Measurements from ENCODE around the gene GPC6. TPM values are rescaled to one million over a fixed set of nuclear protein-coding genes. Genes with fewer than 3 reads are reported as not detected.

GPC6 gene
- total RNA-seq, 1 experiment from 2014 or later, result not detected

DNA sequence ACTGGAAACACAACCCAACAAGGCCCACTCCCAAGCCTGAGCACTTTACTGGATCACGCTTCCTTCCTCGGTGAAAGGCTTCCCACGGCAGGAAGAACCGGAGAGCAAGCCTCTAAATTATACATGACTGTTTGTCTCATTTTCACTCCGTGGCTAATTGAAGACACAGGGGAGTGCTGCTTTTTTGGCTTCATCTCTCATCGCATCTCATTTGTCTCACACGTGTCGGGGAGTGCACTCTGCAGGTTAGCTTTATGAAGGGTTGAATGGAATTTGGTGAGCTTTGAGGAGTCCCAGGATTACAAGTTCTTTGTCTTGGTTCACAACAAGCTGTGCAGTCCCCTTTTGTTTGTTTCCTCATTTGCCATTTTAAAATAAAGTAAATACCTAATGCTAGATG lies 544.6 kb downstream of the GPC6 start:
- no peak for DNase-seq (ENCODE audit: low spot score)

DNA sequence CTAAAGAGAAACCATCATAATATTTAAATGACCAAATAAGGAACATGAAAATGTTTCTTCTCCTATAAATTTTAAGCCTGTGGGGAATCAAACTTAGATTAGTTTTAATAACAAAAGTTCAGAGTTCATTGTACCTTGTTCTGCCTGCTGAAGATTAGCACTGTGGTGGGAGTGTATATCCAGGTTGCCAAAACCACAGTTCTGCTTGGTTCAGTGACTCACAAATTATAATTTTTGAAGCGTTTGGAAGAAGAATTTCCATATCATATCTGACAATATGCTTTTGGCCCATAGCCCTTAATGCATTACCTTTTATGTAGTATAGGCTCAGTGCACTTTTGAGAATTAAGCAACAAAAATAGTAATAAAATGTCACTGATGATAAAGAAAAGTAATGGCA lies 545.2 kb downstream of the GPC6 start:
- DNase-seq (ENCODE audit: low spot score), result no peak

- DNase-seq (ENCODE audit: low spot score), result no peak
Measured at GRCh38 chr13:93774506-93774905, 547.9 kb downstream of the GPC6 start.

DNA sequence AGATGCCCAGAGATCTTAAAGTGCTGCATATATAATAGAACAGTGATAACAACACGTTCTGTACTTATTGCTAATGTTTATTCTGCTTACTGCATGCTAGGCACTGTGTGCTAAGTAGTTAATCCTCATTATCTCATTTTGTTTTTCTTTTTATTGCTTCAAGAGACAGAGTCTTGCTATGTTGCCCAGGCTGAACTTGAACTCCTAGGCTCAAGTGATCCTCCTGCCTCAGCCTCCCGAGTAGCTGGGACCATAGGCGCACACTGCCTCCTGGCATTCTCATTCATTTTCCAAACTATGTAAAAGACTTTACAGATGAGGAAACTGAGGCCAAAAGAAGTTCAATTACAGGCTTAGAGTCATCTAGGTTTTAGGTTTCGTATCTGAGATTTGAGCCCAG lies 548.4 kb downstream of the GPC6 start:
- DNase-seq (ENCODE audit: low spot score), result no peak

DNA sequence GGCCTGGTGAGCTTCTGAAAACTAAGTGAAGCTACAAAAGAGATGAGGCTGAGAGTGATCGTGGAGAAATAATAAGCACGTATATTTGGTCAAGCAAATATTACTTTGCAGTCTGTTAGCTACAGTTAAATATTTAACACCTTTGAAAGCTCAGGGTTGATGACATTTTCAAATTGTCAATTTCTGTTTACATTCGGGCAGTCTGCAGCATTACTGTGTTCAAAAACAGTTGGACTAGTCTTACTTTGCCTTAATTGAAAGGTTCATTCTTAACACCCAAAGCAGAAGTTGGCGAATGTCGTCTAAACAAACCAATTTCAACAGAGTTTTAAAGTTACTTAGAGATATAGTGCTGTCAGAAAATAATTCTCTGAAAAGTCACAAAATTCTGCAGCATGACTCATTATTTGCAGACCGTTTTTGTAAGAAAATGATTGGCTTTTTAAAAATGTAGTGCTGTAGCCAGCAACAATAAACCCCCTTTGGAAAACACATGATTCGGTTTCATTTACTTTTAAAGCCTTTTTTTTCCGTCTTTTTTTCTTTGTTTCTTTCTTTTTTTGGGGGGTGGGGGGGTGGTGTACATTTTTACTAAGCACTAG lies 549.0 kb downstream of the GPC6 start:
- no peak for DNase-seq (ENCODE audit: low spot score)

- DNase-seq (ENCODE audit: low spot score), result no peak
Measured at GRCh38 chr13:93776936-93777335, 550.3 kb downstream of the GPC6 start.

DNA sequence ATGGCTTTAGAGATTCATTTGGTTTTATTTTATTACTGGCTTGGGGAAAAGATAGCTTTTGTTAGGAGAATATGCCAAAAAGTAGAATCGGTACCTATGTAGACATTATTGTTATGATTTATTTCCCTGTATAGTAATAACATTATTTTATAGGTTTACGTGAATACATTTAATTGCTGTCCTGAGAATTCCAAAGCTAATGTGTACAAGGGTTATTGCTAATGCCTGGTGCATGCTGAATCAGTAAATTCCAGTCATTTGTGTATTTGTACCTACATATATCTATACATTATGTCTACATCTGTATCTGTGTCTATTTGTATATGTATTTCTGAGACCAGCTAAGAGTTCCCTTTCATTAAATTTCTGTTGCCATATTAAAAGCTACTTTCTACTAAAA lies 550.9 kb downstream of the GPC6 start:
- DNase-seq (ENCODE audit: low spot score), result no peak

DNA sequence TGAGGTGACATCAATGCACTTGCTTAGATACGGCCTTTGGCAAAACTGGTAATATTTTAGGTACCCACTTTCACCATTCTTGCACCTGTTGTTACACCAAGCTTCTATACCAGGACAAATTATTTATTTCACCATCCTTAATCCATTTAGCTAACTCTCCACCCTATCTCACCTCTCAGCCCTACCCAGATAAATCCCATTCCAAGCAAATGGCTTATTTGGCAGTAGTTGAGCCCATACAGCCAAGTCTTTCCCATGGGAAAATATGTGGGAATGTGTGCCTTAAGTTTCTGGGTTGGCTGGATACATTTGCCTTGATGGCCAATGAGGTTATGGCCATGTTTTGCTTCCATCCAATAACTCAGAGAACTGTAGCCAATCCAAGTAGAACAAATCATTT lies 551.9 kb downstream of the GPC6 start:
- DNase-seq (ENCODE audit: low spot score), result no peak

DNA sequence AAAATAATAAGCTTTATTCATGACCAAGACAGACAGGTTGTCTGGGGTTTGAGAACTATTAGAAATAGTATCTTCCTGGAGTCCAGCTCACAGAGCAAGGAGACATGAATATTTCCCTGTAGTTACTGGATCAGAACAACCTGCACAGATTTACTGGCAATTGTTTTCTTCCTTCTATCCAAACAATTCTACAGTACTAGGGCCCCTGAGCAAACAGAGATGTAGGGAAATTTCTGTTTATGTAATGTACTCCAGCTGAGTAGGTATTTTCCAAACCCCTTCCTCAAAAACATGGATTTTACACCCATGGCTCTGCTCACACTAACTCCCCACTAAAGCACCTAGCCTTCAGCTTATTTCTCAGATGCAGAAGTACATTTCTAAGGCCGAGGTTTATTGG lies 557.6 kb downstream of the GPC6 start:
- no peak for DNase-seq (ENCODE audit: low spot score)

- DNase-seq (ENCODE audit: low spot score), result no peak
Measured at GRCh38 chr13:93786846-93787489, 560.4 kb downstream of the GPC6 start.

DNA sequence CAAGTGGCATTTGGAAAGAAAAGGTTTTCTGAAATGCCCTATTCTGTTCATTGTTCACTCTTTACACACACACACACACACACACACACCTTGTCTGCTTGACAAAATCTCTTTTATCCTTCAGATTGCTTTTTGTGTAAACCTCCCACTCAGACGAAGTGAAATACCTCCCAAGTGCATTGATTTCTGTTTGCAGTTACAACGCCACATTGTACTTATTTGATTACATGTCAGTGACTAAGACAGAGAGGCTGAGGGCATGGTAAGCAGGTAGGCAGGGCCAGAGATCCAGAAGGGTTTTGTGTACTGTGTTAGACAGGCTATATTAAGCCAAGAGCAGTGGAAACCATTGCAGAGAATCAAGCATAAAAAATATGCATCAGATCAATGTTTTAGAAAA lies 561.8 kb downstream of the GPC6 start:
- no peak for DNase-seq (ENCODE audit: low spot score)

DNA sequence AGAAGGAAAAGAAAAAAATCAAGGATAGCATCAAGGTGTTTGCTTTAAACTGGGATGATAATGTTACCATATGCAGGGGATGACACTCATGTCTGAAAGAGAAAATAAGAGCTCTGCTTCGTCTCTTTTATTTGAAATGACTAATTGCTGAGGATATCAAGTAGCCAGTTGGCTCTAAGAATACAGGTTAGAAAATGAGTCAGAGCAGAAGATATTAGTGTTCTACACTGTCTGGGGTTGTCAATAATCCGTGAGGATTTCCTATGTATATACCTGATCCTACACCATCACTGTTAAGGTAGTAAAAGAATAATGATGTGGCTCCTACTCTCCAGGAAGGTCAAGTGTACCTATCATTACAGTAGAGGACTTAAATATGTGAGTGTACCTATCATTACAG lies 562.5 kb downstream of the GPC6 start:
- no peak for DNase-seq (ENCODE audit: low spot score)

DNA sequence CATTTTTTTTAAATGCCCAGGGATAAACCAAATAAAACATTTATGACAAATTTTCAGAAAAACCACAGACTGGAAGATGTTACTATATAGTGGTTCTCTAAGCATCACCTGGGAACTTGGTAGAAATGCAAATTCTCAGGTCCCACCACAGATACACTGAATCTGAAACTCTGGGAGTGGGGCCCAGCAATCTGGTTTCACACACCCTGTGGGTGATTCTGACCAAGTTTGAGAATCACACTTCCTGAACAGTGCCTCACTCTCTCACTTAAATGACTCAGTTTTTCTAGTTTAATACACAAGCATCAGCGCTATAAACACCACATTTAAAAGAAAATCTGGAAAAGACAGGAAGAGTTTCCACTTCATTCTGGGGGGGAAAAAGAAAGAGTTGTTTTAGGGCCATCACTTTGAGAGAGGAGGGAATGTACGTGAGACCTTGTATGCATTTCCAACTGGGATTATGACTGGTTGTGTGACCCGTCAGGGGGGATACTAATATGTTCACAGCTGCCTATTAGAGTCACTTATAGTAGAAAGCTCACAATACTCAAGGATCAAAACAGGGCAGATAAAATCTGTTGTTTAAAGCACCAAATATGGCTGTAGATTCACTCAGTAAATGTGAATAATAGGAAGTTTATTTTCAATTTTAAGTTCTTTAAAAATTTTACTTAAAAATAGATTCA lies 567.7 kb downstream of the GPC6 start:
- DNase-seq (ENCODE audit: low spot score), result no peak

GRCh38 chr13:93797463-93797862 lies 570.9 kb downstream of the GPC6 start:
- no peak for DNase-seq (ENCODE audit: low spot score)

GRCh38 chr13:93800342-93800741 lies 573.7 kb downstream of the GPC6 start:
- DNase-seq (ENCODE audit: low spot score), result no peak

DNA sequence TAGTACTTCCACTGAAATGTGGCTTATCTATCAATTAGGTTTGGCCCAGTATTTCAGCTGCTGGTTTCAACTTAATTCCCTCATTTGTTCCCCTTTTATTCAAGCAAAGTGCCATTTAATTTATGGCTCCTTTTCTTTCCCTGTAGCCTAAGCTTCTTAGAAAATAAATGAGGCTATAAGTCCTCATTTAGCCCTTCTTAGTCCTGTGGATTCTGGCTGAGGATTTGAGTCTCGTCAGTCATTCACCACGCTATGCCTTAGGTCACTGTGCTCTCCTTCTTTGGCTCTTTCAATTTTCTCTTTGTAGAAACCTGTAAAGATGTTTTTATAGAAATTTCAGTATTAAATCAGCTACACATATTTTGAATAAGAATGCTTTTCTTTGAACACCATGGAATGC lies 579.1 kb downstream of the GPC6 start:
- no peak for DNase-seq (ENCODE audit: low spot score)

- no peak for DNase-seq (ENCODE audit: low spot score)
Measured at GRCh38 chr13:93806861-93807260, 580.3 kb downstream of the GPC6 start.

DNA sequence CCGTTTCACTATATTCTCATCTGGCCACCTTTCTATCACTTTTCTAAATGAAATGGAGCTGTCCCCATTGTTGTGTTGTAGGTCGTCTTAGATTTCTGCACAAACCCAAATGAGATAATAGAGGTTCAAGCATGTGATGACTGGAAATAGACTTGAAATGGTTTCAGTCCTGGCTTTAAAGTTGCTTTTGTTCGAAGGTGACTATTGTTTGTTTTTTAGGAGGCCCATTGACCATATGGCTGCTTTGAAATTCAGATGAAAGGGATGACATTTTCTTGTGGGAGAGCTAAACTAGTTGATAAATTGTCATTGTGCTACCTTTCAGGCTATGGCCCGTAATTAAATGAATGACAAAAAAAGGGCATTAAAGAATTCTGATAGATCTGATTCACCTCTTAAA lies 583.7 kb downstream of the GPC6 start:
- DNase-seq (ENCODE audit: low spot score), result no peak

GRCh38 chr13:93811071-93811737 lies 584.6 kb downstream of the GPC6 start:
- no peak for DNase-seq (ENCODE audit: low spot score)

GRCh38 chr13:93811738-93812112 lies 585.1 kb downstream of the GPC6 start:
- no peak for DNase-seq (ENCODE audit: low spot score)

DNA sequence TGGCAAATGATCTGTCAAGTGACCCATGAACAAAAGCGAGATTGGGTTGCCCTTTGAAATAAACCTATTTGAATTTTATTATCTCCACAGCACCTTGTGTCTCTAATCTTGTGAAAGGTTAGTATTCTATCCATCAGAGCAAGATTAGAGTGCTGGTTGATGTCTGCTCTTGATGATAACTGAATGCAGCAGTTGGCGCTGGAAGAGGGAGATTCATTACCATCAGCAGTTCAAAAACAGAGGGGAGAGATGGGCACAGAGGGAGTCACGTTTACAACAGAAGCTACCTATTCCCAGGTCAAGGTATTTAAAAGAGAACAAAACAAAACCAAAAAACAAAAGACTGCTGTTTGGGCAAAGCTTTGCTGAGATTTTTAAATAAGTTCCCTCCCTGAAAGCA lies 588.1 kb downstream of the GPC6 start:
- DNase-seq (ENCODE audit: low spot score), result no peak

DNA sequence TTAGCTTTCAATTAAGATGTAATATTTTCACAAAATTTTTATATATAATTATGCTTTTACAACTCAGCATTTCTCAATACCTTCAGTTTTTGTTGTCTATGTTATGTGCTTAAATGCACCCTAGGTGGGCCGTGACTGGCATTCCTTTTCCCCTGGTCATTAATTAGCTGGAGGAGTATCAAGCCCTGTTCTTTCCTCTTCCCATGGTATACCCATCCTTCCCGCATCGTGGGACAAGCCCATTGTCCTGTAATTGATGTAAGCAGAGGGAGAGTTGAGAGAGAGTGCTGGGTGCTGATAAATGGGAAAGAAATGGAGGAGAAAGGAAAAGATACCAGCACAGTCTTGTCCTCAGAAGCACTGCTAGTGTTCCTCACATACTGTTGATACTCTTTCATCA lies 591.7 kb downstream of the GPC6 start:
- no peak for DNase-seq (ENCODE audit: low spot score)
